Smooth muscle cell (in vitro differentiated cells): Measurements from ENCODE around the gene SPDYE6. TPM values are rescaled to one million over a fixed set of nuclear protein-coding genes. Genes with fewer than 3 reads are reported as not detected.

Source experiments
- DNase-seq: peaks from one replicate; lab custom pipeline; 2025; ENCODE audit not compliant: unreplicated experiment; lab: John Stamatoyannopoulos, UW
- H2AFZ ChIP-seq: fragments of 200-600 bp; sonication (generic); 2 replicates; pipeline ENCODE4 v1.6.0; 2016; ENCODE audit warnings: antibody characterized with exemption, low read depth, mild to moderate bottlenecking
- H3F3A ChIP-seq: fragments of 200-600 bp; sonication (generic); 2 replicates; pipeline ENCODE4 v1.6.0; 2017; ENCODE audit warnings: antibody characterized with exemption, low read depth
- H3K27ac ChIP-seq: fragments of 200-600 bp; sonication (generic); 2 replicates; pipeline ENCODE4 v1.5.1; 2016; ENCODE audit warnings: low read depth, mild to moderate bottlenecking
- H3K27me3 ChIP-seq: fragments of 200-600 bp; sonication (generic); 2 replicates; pipeline ENCODE4 v1.6.1; 2016; ENCODE audit warnings: low read depth, mild to moderate bottlenecking
- H3K36me3 ChIP-seq: fragments of 200-600 bp; sonication (generic); 2 replicates; pipeline ENCODE4 v1.5.1; 2016; ENCODE audit warnings: low read depth
- H3K4me1 ChIP-seq: fragments of 200-600 bp; sonication (generic); 2 replicates; pipeline ENCODE4 v1.5.1; 2016; ENCODE audit warnings: low read depth
- H3K4me2 ChIP-seq: fragments of 200-600 bp; sonication (generic); 2 replicates; pipeline ENCODE4 v1.6.0; 2016; ENCODE audit warnings: mild to moderate bottlenecking
- H3K4me3 ChIP-seq: fragments of 200-600 bp; sonication (generic); 2 replicates; pipeline ENCODE4 v1.5.1; 2016; ENCODE audit warnings: mild to moderate bottlenecking
- H3K79me2 ChIP-seq: fragments of 200-600 bp; sonication (generic); 2 replicates; pipeline ENCODE4 v1.6.0; 2016; ENCODE audit warnings: low read depth, mild to moderate bottlenecking
- H3K9ac ChIP-seq: fragments of 200-600 bp; sonication (generic); 2 replicates; pipeline ENCODE4 v1.6.0; 2016; ENCODE audit warnings: low read depth
- H3K9me3 ChIP-seq: fragments of 200-600 bp; sonication (generic); replicated peaks from 2 replicates; pipeline ENCODE4 v1.5.1; 2016; ENCODE audit warnings: low read depth
- H4K20me1 ChIP-seq: fragments of 200-600 bp; sonication (generic); 2 replicates; pipeline ENCODE4 v1.6.0; 2016; ENCODE audit warnings: low read depth
- WGBS: methylation state at CpG from one replicate; pipeline ENCODE4 v1.1.7; 2016; ENCODE audit warnings: low lambda C conversion rate; 5-methylcytosine and 5-hydroxymethylcytosine counted together
- polyA plus RNA-seq: library from polyadenylated mRNA; unstranded; fragments of >200 nt; fragmentation: Nextera tagmentation; extraction: Ambion mirVana; gene quantifications from 2 replicates; pipeline ENCODE4 v1.2.1, GENCODE V29; 2016
- total RNA-seq: library from RNA; depleted of rRNA; stranded (reverse); fragments of >200 nt; gene quantifications from 2 replicates; pipeline ENCODE4 v1.2.3, GENCODE V29; 2014
- TF ChIP-seq, protein P1 (sequence below): fragments of 200-600 bp; sonication (generic); IDR thresholded peaks from 2 replicates; pipeline ENCODE4 v1.5.1; 2017; ENCODE audit warnings: borderline replicate concordance, mild to moderate bottlenecking, antibody characterized with exemption; ENCODE audit not compliant: insufficient read depth, poor library complexity, severe bottlenecking

The SPDYE6 gene
- total and polyA plus RNA-seq, 2 experiments from 2014 or later: not detected

GRCh38 chr7:102321351-102322201 lies 34.7 kb downstream of the SPDYE6 start:
- WGBS: 44% methylated on average over 45 of the region's 73 CpGs
- H3K36me3 ChIP-seq: no peaks in the 10 kb centered on the region
- H2AFZ ChIP-seq: no peak overlapping the region
- no peaks in the 10 kb centered on the region for H3K79me2 ChIP-seq
- H3K4me2 ChIP-seq: peak overlapping the region; percentile 60
- H3K9me3 ChIP-seq: no peaks in the 10 kb centered on the region
- H3K4me1 ChIP-seq: no peaks in the 10 kb centered on the region
- DNase-seq: no peak
- TF ChIP-seq, protein P1, sequence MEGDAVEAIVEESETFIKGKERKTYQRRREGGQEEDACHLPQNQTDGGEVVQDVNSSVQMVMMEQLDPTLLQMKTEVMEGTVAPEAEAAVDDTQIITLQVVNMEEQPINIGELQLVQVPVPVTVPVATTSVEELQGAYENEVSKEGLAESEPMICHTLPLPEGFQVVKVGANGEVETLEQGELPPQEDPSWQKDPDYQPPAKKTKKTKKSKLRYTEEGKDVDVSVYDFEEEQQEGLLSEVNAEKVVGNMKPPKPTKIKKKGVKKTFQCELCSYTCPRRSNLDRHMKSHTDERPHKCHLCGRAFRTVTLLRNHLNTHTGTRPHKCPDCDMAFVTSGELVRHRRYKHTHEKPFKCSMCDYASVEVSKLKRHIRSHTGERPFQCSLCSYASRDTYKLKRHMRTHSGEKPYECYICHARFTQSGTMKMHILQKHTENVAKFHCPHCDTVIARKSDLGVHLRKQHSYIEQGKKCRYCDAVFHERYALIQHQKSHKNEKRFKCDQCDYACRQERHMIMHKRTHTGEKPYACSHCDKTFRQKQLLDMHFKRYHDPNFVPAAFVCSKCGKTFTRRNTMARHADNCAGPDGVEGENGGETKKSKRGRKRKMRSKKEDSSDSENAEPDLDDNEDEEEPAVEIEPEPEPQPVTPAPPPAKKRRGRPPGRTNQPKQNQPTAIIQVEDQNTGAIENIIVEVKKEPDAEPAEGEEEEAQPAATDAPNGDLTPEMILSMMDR: no peak
- no peak overlapping the region for H3K27ac ChIP-seq
- H3F3A ChIP-seq: no peaks in the 10 kb centered on the region
- H4K20me1 ChIP-seq: no peaks in the 10 kb centered on the region
- H3K4me3 ChIP-seq: no peak overlapping the region
- no peaks in the 10 kb centered on the region for H3K27me3 ChIP-seq
- H3K9ac ChIP-seq: no peak overlapping the region

DNA sequence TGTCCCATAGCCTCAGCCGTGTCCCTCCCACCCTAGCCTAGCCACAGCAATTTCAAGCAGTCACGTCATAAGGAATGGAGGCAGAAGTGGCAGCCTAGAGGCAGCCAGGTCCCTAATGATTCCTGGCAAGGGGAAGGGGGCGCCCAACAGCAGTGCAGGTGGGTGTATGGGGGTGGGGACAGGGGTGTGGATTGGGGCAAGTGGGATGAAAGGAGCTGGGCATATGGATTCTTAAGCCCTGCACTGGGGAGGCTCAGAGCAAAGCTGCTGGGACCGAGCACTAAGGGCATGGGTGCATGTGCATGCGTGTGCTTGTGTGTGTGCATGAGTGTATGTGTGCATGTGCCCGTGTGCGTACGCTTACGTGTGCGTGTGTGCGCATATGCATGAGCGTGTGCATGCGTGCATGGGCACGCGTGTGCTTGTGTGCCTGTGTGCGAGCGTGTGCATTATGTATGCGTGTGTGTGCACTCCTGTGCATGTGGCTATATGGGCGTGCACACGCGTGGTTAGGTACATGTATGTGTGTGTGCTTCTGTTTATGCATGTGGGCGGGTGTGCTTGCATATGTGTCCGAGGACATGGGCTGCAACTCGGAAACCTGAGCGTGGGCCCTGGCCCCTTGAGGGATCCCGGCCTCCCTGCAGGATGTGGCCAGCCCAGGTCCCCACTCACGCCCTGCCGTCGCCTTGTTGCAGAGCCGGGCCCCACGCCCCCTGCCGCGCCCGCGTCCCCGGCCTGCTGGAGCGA lies 35.5 kb downstream of the SPDYE6 start:
- H3K4me1 ChIP-seq: no peaks in the 10 kb centered on the region
- WGBS: 89% methylated on average over 26 of the region's 37 CpGs
- no peaks in the 10 kb centered on the region for H4K20me1 ChIP-seq
- no peak overlapping the region for H3K27ac ChIP-seq
- no peaks in the 10 kb centered on the region for H3F3A ChIP-seq
- no peaks in the 10 kb centered on the region for H3K36me3 ChIP-seq
- no peaks in the 10 kb centered on the region for H3K79me2 ChIP-seq
- H3K9me3 ChIP-seq: no peaks in the 10 kb centered on the region
- no peak overlapping the region for H3K9ac ChIP-seq
- H3K27me3 ChIP-seq: no peaks in the 10 kb centered on the region
- no peak for DNase-seq
- no peak overlapping the region for H2AFZ ChIP-seq
- H3K4me3 ChIP-seq: no peak overlapping the region
- H3K4me2 ChIP-seq: peak overlapping the region; percentile 60
- TF ChIP-seq, protein P1: no peak

DNA sequence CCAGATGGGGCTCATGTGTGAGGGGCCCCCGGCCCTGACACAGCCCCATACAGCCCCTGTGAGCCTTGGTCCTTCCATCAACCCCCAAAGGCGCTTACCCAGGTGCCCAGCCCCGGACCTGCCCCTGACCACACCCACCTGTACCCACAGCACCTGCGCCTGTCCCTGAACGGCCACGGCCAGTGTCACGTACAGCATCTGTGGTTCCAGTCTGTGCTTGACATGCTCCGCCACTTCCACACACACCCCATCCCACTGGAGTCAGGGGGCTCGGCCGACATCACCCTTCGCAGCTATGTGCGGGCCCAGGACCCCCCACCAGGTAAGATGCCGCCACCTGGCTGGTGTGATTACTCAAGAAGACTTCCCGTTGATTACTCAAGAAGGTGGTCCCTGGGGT lies 36.1 kb downstream of the SPDYE6 start:
- no peak overlapping the region for H3K4me2 ChIP-seq
- WGBS: 93% methylated on average over 14 of the region's 14 CpGs
- H3K36me3 ChIP-seq: no peaks in the 10 kb centered on the region
- no peaks in the 10 kb centered on the region for H4K20me1 ChIP-seq
- no peaks in the 10 kb centered on the region for H3K9me3 ChIP-seq
- no peaks in the 10 kb centered on the region for H3K4me1 ChIP-seq
- no peaks in the 10 kb centered on the region for H3K79me2 ChIP-seq
- no peak overlapping the region for H2AFZ ChIP-seq
- no peak overlapping the region for H3K4me3 ChIP-seq
- H3K9ac ChIP-seq: no peak overlapping the region
- H3F3A ChIP-seq: no peaks in the 10 kb centered on the region
- H3K27ac ChIP-seq: no peak overlapping the region
- H3K27me3 ChIP-seq: no peaks in the 10 kb centered on the region
- TF ChIP-seq, protein P1: no peak
- no peak for DNase-seq
